Measurements from ENCODE around the gene ZNF473.

- TF ChIP-seq CTCF (IDR thresholded peaks at IDR 0.05) (no peak), ZFX (IDR thresholded peaks at IDR 0.05; ENCODE audit: borderline replicate concordance) (no peak)
Measured at GRCh38 chr19:50016225-50016807, 9.5 kb upstream of the ZNF473 start.
